ENCODE data around the gene C20orf144.
"Not testable (repeated sequence)": the region's sequence is repeated elsewhere in the genome, so short reads cannot be mapped to it uniquely, and the experiment has no call there.

The C20orf144 gene

GRCh38 chr20:33645072-33645358 lies 17.1 kb upstream of the C20orf144 start:
- no peak for TF ChIP-seq ZNF274 (IDR thresholded peaks at IDR 0.05; ENCODE audit: low read depth, low read length)
- H3K4me3 ChIP-seq (ENCODE audit: low read length): no peak overlapping the region

GRCh38 chr20:33645396-33645795 lies 16.7 kb upstream of the C20orf144 start:
- H3K4me3 ChIP-seq (ENCODE audit: low read length): no peak overlapping the region
- no peak for TF ChIP-seq ZNF274 (IDR thresholded peaks at IDR 0.05; ENCODE audit: low read depth, low read length)

GRCh38 chr20:33646191-33646590 lies 15.9 kb upstream of the C20orf144 start:
- H3K4me3 ChIP-seq (ENCODE audit: low read length): no peak overlapping the region
- no peak for TF ChIP-seq ZNF274 (IDR thresholded peaks at IDR 0.05; ENCODE audit: low read depth, low read length)

GRCh38 chr20:33646959-33647602 lies 15.0 kb upstream of the C20orf144 start:
- not testable (repeated sequence) for H3K4me3 ChIP-seq (ENCODE audit: low read length)

GRCh38 chr20:33647603-33648395 lies 14.3 kb upstream of the C20orf144 start:
- H3K4me3 ChIP-seq (ENCODE audit: low read length): no peak overlapping the region
- no peak for TF ChIP-seq ZNF274 (IDR thresholded peaks at IDR 0.05; ENCODE audit: low read depth, low read length)

GRCh38 chr20:33648396-33649004 lies 13.6 kb upstream of the C20orf144 start:
- no peak for TF ChIP-seq ZNF274 (IDR thresholded peaks at IDR 0.05; ENCODE audit: low read depth, low read length)
- H3K4me3 ChIP-seq (ENCODE audit: low read length): no peak overlapping the region

GRCh38 chr20:33649201-33649681 lies 12.9 kb upstream of the C20orf144 start:
- H3K4me3 ChIP-seq (ENCODE audit: low read length): no peak overlapping the region
- TF ChIP-seq ZNF274 (IDR thresholded peaks at IDR 0.05; ENCODE audit: low read depth, low read length): no peak

GRCh38 chr20:33650111-33650752 lies 11.9 kb upstream of the C20orf144 start:
- no peak for TF ChIP-seq ZNF274 (IDR thresholded peaks at IDR 0.05; ENCODE audit: low read depth, low read length)
- H3K4me3 ChIP-seq (ENCODE audit: low read length): no peak overlapping the region

- no peak overlapping the region for H3K4me3 ChIP-seq (ENCODE audit: low read length)
- TF ChIP-seq ZNF274 (IDR thresholded peaks at IDR 0.05; ENCODE audit: low read depth, low read length): no peak
Observed at GRCh38 chr20:33650753-33651561, 11.2 kb upstream of the C20orf144 start.

- H3K4me3 ChIP-seq (ENCODE audit: low read length): no peak overlapping the region
- no peak for TF ChIP-seq ZNF274 (IDR thresholded peaks at IDR 0.05; ENCODE audit: low read depth, low read length)
Observed at GRCh38 chr20:33651562-33652048, 10.5 kb upstream of the C20orf144 start.

- no peak for TF ChIP-seq ZNF274 (IDR thresholded peaks at IDR 0.05; ENCODE audit: low read depth, low read length)
- H3K4me3 ChIP-seq (ENCODE audit: low read length): no peak overlapping the region
Observed at GRCh38 chr20:33653218-33653899, 8.8 kb upstream of the C20orf144 start.

- no peak for TF ChIP-seq ZNF274 (IDR thresholded peaks at IDR 0.05; ENCODE audit: low read depth, low read length)
- no peak overlapping the region for H3K4me3 ChIP-seq (ENCODE audit: low read length)
Observed at GRCh38 chr20:33653900-33654596, 8.1 kb upstream of the C20orf144 start.
